Putamen (tissue), 1 donor: ENCODE data around the gene CCR5AS.
"Not testable (repeated sequence)": the region's sequence is repeated elsewhere in the genome, so short reads cannot be mapped to it uniquely, and the experiment has no call there.

Experiments
- DNase-seq: peaks from one replicate; pipeline ENCODE4 v3.0.0-alpha.2; 2016; ENCODE audit warnings: low spot score

CCR5AS gene

GRCh38 chr3:46402902-46403301 lies 4.0 kb downstream of the CCR5AS start:
- DNase-seq = not testable (repeated sequence)

- DNase-seq = no peak
Observed at GRCh38 chr3:46401579-46401978, 5.3 kb downstream of the CCR5AS start.

GRCh38 chr3:46400846-46401245 lies 6.0 kb downstream of the CCR5AS start:
- no peak for DNase-seq

- DNase-seq = no peak
Observed at GRCh38 chr3:46400000-46400734, 6.7 kb downstream of the CCR5AS start.

- DNase-seq = peak; percentile 41
Observed at GRCh38 chr3:46399557-46399956, 7.3 kb downstream of the CCR5AS start.

- DNase-seq = no peak
Observed at GRCh38 chr3:46399098-46399497, 7.8 kb downstream of the CCR5AS start.

- no peak for DNase-seq
Observed at GRCh38 chr3:46398186-46398955, 8.5 kb downstream of the CCR5AS start.

GRCh38 chr3:46397111-46397510 lies 9.8 kb downstream of the CCR5AS start:
- no peak for DNase-seq

GRCh38 chr3:46395766-46396530 lies 10.9 kb downstream of the CCR5AS start:
- no peak for DNase-seq

- peak; percentile 72 for DNase-seq
Observed at GRCh38 chr3:46395210-46395661, 11.6 kb downstream of the CCR5AS start.

GRCh38 chr3:46393554-46394434 lies 13.1 kb downstream of the CCR5AS start:
- DNase-seq = peak; percentile 82

GRCh38 chr3:46393011-46393410 lies 13.9 kb downstream of the CCR5AS start:
- DNase-seq = no peak

- DNase-seq = not testable (repeated sequence)
Observed at GRCh38 chr3:46391526-46391925, 15.3 kb downstream of the CCR5AS start.

- DNase-seq = no peak
Observed at GRCh38 chr3:46389306-46389705, 17.6 kb downstream of the CCR5AS start.

GRCh38 chr3:46388847-46389246 lies 18.0 kb downstream of the CCR5AS start:
- not testable (repeated sequence) for DNase-seq

- DNase-seq = no peak
Observed at GRCh38 chr3:46386205-46386604, 20.7 kb downstream of the CCR5AS start.

- no peak for DNase-seq
Observed at GRCh38 chr3:46383951-46384330, 22.9 kb downstream of the CCR5AS start.

GRCh38 chr3:46383211-46383950 lies 23.5 kb downstream of the CCR5AS start:
- DNase-seq = no peak

- DNase-seq = no peak
Observed at GRCh38 chr3:46381625-46382024, 25.2 kb downstream of the CCR5AS start.

- no peak for DNase-seq
Observed at GRCh38 chr3:46380471-46381221, 26.2 kb downstream of the CCR5AS start.
